ENCODE data around the gene APEX1.

DNA sequence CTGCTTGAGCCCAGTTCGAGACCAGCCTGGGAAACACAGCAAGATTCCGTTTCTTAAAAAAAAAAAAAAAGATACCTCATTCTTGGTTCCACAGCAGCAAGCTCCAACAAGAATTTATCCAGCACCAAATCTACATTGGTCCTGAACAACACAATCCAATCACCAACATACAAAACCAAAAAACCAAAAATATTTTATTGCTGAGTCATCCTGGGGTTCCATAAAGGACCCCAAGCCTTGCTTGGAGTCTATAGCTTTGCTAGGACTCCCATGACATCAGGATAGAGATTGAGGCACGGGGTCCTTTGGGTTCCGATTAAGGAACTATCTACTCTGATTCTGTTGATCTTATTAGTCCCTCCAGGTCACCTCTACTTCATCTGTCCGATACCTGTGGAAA lies 8.1 kb upstream of the APEX1 start:
- TF ChIP-seq, protein P1, sequence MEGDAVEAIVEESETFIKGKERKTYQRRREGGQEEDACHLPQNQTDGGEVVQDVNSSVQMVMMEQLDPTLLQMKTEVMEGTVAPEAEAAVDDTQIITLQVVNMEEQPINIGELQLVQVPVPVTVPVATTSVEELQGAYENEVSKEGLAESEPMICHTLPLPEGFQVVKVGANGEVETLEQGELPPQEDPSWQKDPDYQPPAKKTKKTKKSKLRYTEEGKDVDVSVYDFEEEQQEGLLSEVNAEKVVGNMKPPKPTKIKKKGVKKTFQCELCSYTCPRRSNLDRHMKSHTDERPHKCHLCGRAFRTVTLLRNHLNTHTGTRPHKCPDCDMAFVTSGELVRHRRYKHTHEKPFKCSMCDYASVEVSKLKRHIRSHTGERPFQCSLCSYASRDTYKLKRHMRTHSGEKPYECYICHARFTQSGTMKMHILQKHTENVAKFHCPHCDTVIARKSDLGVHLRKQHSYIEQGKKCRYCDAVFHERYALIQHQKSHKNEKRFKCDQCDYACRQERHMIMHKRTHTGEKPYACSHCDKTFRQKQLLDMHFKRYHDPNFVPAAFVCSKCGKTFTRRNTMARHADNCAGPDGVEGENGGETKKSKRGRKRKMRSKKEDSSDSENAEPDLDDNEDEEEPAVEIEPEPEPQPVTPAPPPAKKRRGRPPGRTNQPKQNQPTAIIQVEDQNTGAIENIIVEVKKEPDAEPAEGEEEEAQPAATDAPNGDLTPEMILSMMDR (IDR thresholded peaks at IDR 0.05) = no peak
- TF ChIP-seq POLR2A (IDR thresholded peaks at IDR 0.05) = no peak
- TF ChIP-seq POLR2AphosphoS5 (IDR thresholded peaks at IDR 0.05; ENCODE audit: insufficient read depth in 1 of 2, low read depth in 1 of 2) = no peak

Measured in vagina (tissue), 2 donors.